HG02970 (cell line): ENCODE measurements around the gene ZC3H11A.
"Not testable (repeated sequence)": the region's sequence is repeated elsewhere in the genome, so short reads cannot be mapped to it uniquely, and the experiment has no call there.

ENCODE experiments used
- ATAC-seq: cut with Tn5 transposase; IDR thresholded peaks from one replicate; pipeline ENCODE4 v1.9.1; 2021; ENCODE audit warnings: mild to moderate bottlenecking, moderate library complexity, moderate number of reproducible peaks; ENCODE audit not compliant: unreplicated experiment, low FRiP score

Gene ZC3H11A

GRCh38 chr1:203778789-203779188 lies 16.6 kb upstream of the ZC3H11A start:
- no peak for ATAC-seq

- ATAC-seq = no peak
Measured at GRCh38 chr1:203781962-203782361, 13.5 kb upstream of the ZC3H11A start.

GRCh38 chr1:203789966-203790365 lies 5.5 kb upstream of the ZC3H11A start:
- no peak for ATAC-seq

GRCh38 chr1:203791498-203791897 lies 3.9 kb upstream of the ZC3H11A start:
- ATAC-seq = no peak

GRCh38 chr1:203792486-203792885 lies 2.9 kb upstream of the ZC3H11A start:
- no peak for ATAC-seq

- not testable (repeated sequence) for ATAC-seq
Measured at GRCh38 chr1:203793561-203793960, 1.9 kb upstream of the ZC3H11A start.

GRCh38 chr1:203794764-203795440 lies 521 bp upstream of the ZC3H11A start:
- no peak for ATAC-seq

GRCh38 chr1:203796236-203796605 lies 798 bp downstream of the ZC3H11A start:
- no peak for ATAC-seq

DNA sequence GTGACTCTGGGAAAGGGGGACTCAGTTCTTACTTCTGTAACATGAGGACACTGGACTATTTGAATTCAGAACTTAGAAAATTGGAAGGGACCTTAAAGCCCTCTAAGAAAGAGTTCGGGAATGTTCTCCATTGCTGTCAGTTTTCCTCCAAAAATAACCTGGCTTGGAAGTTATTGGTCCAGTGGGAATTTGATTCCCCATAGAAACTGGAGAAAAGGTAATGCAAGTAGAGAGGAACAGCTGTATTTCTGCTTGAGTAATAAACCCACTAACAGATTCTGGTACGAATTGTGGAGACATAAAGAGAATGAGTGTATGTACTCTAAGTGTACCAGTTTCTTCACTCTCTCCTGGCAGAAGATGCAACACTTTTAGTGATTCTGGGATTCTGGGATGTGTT lies 1.8 kb downstream of the ZC3H11A start:
- no peak for ATAC-seq

- no peak for ATAC-seq
Measured at GRCh38 chr1:203797948-203798655, 2.7 kb downstream of the ZC3H11A start.

GRCh38 chr1:203799157-203799556 lies 3.7 kb downstream of the ZC3H11A start:
- ATAC-seq = no peak

- ATAC-seq = no peak
Measured at GRCh38 chr1:203799971-203800370, 4.5 kb downstream of the ZC3H11A start.

GRCh38 chr1:203805689-203806088 lies 10.3 kb downstream of the ZC3H11A start:
- ATAC-seq = no peak

DNA sequence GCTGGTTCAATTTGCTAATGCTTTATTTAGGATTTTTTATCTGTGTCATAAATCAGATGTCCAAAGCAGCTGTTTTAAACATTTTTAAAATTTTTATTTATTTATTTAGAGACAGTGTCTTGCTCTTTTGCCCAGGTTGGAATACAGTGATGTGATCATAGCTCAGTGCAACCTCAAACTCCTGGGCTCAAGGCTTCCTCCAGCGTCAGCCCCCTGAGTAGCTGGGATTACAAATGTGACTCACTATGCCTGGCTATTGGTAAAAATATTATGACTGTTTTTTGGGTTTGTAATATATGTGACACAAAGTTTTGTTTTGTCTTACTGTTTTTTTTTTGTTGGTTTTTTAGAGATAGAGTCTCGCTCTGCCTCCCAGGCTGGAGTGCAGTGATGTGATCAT lies 11.8 kb downstream of the ZC3H11A start:
- no peak for ATAC-seq

DNA sequence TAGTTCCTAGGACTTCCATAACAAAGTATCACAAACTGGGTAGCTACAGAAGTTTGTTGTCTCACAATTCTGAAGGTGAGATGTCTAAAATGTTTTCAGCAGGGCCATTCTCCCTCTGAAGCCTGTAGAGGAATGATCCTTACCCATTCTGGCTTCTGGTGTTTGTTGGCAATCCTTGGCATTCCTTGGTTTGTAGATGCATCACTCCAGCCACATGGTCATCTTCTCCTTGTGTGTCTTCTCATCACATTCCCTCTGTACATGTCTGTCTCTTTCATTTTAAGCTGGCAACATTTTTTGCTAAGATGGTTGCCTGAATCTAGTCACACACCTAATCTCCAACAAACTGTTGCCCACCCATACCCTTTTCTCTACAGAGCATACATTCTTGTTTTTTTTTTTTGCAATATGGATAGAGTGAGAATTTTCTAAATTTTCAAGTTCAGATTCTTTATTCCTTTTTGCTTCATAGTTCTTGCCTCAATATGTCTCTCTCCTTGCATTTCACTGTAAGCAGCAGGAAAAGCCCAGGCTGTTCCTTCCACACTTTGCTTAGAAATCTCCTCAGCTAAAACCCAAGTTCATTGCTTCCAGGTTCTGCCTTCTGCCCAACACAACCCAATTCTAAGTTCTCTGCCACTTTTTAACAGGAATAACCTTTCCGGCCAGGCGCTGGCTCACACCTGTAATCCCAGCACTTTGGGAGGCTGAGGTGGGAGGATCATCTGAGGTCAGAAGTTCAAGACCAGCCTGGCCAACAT lies 18.3 kb downstream of the ZC3H11A start:
- no peak for ATAC-seq

DNA sequence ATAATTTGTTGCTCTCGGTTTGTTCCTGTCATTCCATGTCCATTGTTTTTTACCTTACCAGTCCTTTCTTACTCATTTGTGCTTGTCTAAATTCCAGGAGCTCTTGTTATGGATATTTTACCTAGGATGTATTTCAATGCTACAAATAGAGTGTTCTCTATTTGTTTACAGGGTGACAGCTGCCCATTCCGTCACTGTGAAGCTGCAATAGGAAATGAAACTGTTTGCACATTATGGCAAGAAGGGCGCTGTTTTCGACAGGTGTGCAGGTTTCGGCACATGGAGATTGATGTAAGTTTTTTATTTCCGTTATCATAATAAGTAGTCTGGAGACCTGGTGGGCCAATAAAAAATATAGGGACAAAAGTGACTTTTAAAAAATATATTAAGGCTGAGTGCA lies 23.0 kb downstream of the ZC3H11A start:
- ATAC-seq = no peak

- ATAC-seq = no peak
Measured at GRCh38 chr1:203823306-203823705, 27.9 kb downstream of the ZC3H11A start.

DNA sequence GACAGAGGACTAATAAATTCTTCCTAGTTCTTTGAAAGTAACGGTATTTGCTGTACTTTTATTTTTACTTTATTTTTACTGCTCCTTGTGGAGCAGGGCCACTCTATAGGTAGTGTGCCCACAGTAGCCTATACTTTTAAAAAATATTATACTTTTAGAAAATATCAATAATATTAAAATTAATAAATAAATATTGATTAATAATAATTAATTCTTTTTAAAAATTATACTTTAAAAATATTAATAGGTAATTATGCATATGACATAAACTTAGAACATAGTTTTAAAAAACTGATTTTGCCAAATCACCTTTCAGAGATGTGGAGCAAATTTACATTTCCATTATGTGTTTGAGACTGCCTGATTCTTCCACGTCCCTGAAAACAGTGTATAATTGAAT lies 30.8 kb downstream of the ZC3H11A start:
- no peak for ATAC-seq

DNA sequence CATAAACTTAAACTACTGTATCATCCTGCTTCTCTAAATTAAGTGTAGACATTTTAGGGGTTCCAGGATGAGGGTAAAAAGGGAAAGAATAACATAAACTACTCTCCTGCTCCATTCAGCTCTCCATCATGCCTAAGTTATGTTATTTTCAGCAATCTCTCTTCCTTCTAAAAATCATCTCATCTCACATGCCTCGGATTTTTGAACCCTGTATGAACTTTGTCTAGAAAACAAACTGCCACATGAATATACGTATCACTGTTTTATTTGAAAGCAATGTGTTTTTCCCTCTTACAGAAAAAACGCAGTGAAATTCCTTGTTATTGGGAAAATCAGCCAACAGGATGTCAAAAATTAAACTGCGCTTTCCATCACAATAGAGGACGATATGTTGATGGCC lies 32.6 kb downstream of the ZC3H11A start:
- ATAC-seq = no peak

GRCh38 chr1:203828503-203828902 lies 33.1 kb downstream of the ZC3H11A start:
- ATAC-seq = no peak

- ATAC-seq = not testable (repeated sequence)
Measured at GRCh38 chr1:203829247-203829646, 33.8 kb downstream of the ZC3H11A start.

DNA sequence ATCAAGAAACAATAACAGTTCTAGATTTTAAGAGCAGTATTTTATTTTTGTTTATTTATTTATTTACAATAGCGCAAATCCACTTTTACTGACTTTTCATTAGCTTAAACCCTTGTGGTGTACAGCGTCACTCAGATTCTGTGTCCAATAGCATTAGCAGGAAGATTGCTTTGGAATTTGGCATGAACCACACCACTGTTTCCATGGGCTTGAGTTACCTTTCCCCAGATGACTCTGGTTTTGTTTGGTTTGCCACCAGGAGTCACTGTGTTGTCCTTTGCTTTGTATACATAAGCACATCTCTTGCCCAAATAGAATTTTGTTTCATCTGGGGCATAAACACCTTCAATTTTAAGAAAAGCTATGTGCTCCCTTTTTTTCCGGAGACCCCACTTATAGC lies 40.1 kb downstream of the ZC3H11A start:
- ATAC-seq = no peak
